Activated B cell treated with CpG ODN at 0.5 μM for 24 hours (primary cell): Measurements from ENCODE around the gene PRMT5. TPM values are rescaled to one million over a fixed set of nuclear protein-coding genes. Genes with fewer than 3 reads are reported as not detected.

ENCODE experiments used
- ATAC-seq: fragments of 200-7000 bp; cut with Tn5 transposase; one replicate; pipeline ENCODE4 v1.10.0; 2021; ENCODE audit warnings: low read depth, mild to moderate bottlenecking, moderate library complexity
- CTCF ChIA-PET: fragments of 350-600 bp; sonication (Branson Sonifier 250); formaldehyde crosslinking; loops from one replicate; lab custom pipeline; 2021; ENCODE audit warnings: antibody characterized with exemption; lab: Charles Lee
- POLR2A ChIA-PET: fragments of 350-600 bp; sonication (Branson Sonifier 250); formaldehyde crosslinking; loops from one replicate; lab custom pipeline; 2021; ENCODE audit warnings: antibody characterized with exemption; lab: Charles Lee
- DNase-seq: peaks from one replicate; pipeline ENCODE4 v3.0.0; 2022
- H3K27ac Mint-ChIP-seq: one replicate; pipeline ENCODE4 v1.8.0; 2020; ENCODE audit warnings: mixed read lengths
- H3K27me3 Mint-ChIP-seq: one replicate; pipeline ENCODE4 v1.8.0; 2021; ENCODE audit warnings: mixed read lengths
- H3K36me3 Mint-ChIP-seq: one replicate; pipeline ENCODE4 v1.8.0; 2021; ENCODE audit warnings: low read depth, mixed read lengths
- H3K4me1 Mint-ChIP-seq: one replicate; pipeline ENCODE4 v1.8.0; 2021; ENCODE audit warnings: mixed read lengths
- H3K4me3 Mint-ChIP-seq: one replicate; pipeline ENCODE4 v1.8.0; 2020; ENCODE audit warnings: mild to moderate bottlenecking, mixed read lengths
- H3K9me3 Mint-ChIP-seq: one replicate; pipeline ENCODE4 v1.8.0; 2020; ENCODE audit warnings: mixed read lengths
- CTCF ChIP-seq: fragments of 200-600 bp; IDR thresholded peaks from one replicate; pipeline ENCODE4 v1.8.0; 2022; ENCODE audit warnings: antibody characterized with exemption, mild to moderate bottlenecking
- intact Hi-C: fragments of 100-400 bp; cut with micrococcal nuclease; formaldehyde crosslinking; loops from one replicate; pipeline ENCODE4 v1.15.1; 2024
- total RNA-seq: library from RNA; stranded (reverse); gene quantifications from 2 replicates; pipeline ENCODE4 v1.2.3, GENCODE V29; 2022

Gene PRMT5
- total RNA-seq, 1 donor from 2014 or later: 75.3 TPM

DNA sequence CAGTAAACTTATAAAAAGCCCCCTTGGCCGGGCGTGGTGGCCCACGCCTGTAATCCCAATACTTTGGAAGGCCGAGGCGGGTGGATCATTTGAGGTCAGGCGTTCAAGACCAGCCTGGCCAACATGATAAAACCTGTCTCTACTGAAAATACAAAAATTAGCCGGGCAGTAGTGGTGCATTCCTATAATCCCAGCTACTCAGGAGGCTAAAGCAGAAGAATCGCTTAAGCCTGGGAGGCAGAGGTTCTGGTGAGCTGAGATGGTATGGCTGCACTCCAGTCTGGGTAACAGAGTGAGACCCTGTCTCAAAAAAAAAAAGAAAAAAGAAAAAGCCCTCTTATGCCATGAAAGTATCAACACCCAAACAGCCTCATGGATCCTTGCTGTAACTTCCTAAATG lies 3.7 kb downstream of the PRMT5 start:
- ChIA-PET CTCF (no interaction called here), POLR2A (no interaction called here)
- no peaks in the 10 kb centered on the region for H3K9me3 Mint-ChIP-seq
- DNase-seq: no peak
- H3K27me3 Mint-ChIP-seq: no peaks in the 10 kb centered on the region
- H3K4me3 Mint-ChIP-seq: no peak overlapping the region
- H3K27ac Mint-ChIP-seq: no peak overlapping the region
- intact Hi-C loops: loop anchor here (10.0 kb wide), 1 partner anchor 629 kb away; the partner anchor contains the start of genes THTPA and ZFHX2
- peaks cover 56% of the 10 kb centered on the region for H3K36me3 Mint-ChIP-seq
- peaks cover 9% of the 10 kb centered on the region for H3K4me1 Mint-ChIP-seq
- TF ChIP-seq CTCF: no peak
- ATAC-seq: no peak

- peaks cover 70% of the 10 kb centered on the region for H3K36me3 Mint-ChIP-seq
- no peak overlapping the region for H3K27ac Mint-ChIP-seq
- POLR2A ChIA-PET: interaction anchor here (0.7 to 1.3 kb wide), 2 partner anchors 21 to 335 kb away, joined by 3 to 4 read pairs; partner anchors contain the start of gene DAD1
- no peak for ATAC-seq
- peaks cover 24% of the 10 kb centered on the region for H3K4me1 Mint-ChIP-seq
- intact Hi-C loops: loop anchor here (10.0 kb wide), 1 partner anchor 631 kb away; the partner anchor contains the start of genes THTPA and ZFHX2
- no peak for DNase-seq
- CTCF ChIA-PET: no interaction called here
- no peaks in the 10 kb centered on the region for H3K9me3 Mint-ChIP-seq
- no peaks in the 10 kb centered on the region for H3K27me3 Mint-ChIP-seq
- TF ChIP-seq CTCF: no peak
- no peak overlapping the region for H3K4me3 Mint-ChIP-seq
Observed at GRCh38 chr14:22923746-22924145, 5.4 kb downstream of the PRMT5 start.

DNA sequence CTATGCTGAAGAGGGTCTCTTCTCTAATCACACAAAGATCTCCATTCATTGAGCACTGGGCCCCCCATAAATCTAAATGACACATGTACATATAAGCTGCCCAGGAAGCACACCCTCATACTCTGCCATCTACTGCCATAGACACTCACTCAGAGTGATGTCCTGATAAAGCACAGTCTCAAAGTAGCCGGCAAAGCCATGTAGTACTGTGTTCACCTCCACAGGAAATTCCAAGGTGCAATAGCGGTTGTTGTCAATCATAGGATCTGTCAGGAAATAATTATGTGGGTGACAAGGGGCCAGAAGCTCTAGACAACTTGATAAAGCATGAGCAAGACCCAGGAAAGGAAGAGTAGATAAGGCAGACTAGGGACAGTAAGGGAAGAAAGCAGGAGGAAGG lies 6.9 kb downstream of the PRMT5 start:
- POLR2A ChIA-PET: no interaction called here
- Mint-ChIP-seq H3K4me3 (no peak overlapping the region), H3K9me3 (no peaks in the 10 kb centered on the region), H3K36me3 (peaks cover 80% of the 10 kb centered on the region), H3K27me3 (no peaks in the 10 kb centered on the region), H3K4me1 (peaks cover 34% of the 10 kb centered on the region), H3K27ac (no peak overlapping the region)
- CTCF ChIA-PET: no interaction called here
- intact Hi-C loops: loop anchor here (10.0 kb wide), 1 partner anchor 633 kb away; the partner anchor contains the start of genes THTPA and ZFHX2
- TF ChIP-seq CTCF: no peak
- ATAC-seq (no peak), DNase-seq (no peak)

DNA sequence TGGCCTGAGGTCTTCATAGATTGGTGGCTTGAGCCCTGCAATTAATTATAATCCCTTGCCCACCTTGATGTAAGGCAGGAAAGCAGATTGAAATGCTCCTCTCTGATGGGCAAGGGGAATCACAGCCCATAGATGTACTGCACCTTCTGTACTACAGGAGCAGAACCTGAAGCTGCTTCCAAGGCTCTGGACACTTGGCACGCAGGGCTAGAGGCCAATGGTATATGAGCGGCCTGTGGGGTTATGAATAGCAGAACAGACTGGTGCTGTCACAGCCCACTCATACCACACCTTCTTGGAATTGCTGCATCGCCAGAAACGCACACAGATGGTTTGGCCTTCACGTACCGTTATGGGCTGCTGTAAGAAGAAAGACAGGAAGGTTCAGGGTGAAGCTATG lies 8.5 kb downstream of the PRMT5 start:
- CTCF ChIA-PET: interaction anchor here (4.1 kb wide), 1 partner anchor 9 kb away, joined by 19 read pairs; the partner anchor contains the start of gene PRMT5
- peaks cover 40% of the 10 kb centered on the region for H3K4me1 Mint-ChIP-seq
- H3K4me3 Mint-ChIP-seq: no peak overlapping the region
- H3K27ac Mint-ChIP-seq: no peak overlapping the region
- H3K27me3 Mint-ChIP-seq: no peaks in the 10 kb centered on the region
- ATAC-seq: no peak
- DNase-seq: no peak
- POLR2A ChIA-PET: interaction anchor here (0.7 to 7.0 kb wide), 3 partner anchors 9 to 36 kb away, joined by 4 to 74 read pairs (median 47); partner anchors contain the start of genes HAUS4, PRMT5 and REM2
- TF ChIP-seq CTCF: no peak
- intact Hi-C loops: loop anchor here (10.0 kb wide), 1 partner anchor 634 kb away; the partner anchor contains the start of genes THTPA and ZFHX2
- H3K9me3 Mint-ChIP-seq: no peaks in the 10 kb centered on the region
- H3K36me3 Mint-ChIP-seq: peaks cover 80% of the 10 kb centered on the region

DNA sequence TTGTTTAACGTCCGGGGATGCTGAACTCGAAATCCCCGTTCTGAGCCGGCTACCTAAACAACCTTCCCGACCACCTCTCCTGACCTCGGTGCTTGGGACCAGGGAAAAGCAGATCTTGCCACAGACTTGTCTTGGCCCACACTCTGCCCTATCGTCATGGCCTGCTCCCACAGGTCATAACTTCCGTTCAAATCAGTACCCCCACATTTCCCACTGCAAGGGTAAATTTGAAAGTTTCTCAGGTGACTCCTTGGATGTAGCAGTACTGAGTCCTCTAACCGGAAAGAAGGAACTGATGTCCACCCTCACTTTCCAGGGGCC lies 9.6 kb downstream of the PRMT5 start:
- Mint-ChIP-seq H3K27me3 (no peaks in the 10 kb centered on the region), H3K9me3 (no peaks in the 10 kb centered on the region), H3K36me3 (peaks cover 77% of the 10 kb centered on the region), H3K4me3 (peak overlapping the region; percentile 99), H3K27ac (peak overlapping the region; percentile 100), H3K4me1 (peaks cover 51% of the 10 kb centered on the region)
- CTCF ChIA-PET: interaction anchor here (0.7 to 4.1 kb wide), 5 partner anchors 8 to 349 kb away, joined by 3 to 19 read pairs (median 3); partner anchors contain the start of gene PRMT5
- no peak for TF ChIP-seq CTCF
- POLR2A ChIA-PET: interaction anchor here (0.6 to 7.0 kb wide), 20 partner anchors 8 to 1649 kb away, joined by 3 to 74 read pairs (median 6); partner anchors contain the start of genes ABHD4, ACIN1, AJUBA and C14orf119
- intact Hi-C loops: loop anchor here (1.0 to 5.0 kb wide), 10 partner anchors 10 to 402 kb away; partner anchors contain the start of genes ACIN1, C14orf119, DAD1 and HAUS4
- DNase-seq (no peak), ATAC-seq (peak; percentile 1)
